Gastroesophageal sphincter (tissue), 3 donors: Measurements from ENCODE around the gene SGIP1.

Experiments used
- CTCF ChIP-seq, 4 experiments: fragments of 200-600 bp in 2 of 4; fragments of 450-650 bp in 2 of 4; sonication (generic) in 1 of 4; IDR thresholded peaks; one replicate each; pipeline ENCODE4 v1.5.1; 2017 to 2019; ENCODE audit warnings: antibody characterized with exemption in 4 of 4, mild to moderate bottlenecking in 2 of 4, moderate library complexity in 2 of 4
- POLR2A ChIP-seq, 2 donors: fragments of 450-650 bp; IDR thresholded peaks; one replicate each; pipeline ENCODE4 v1.6.1; 2017; ENCODE audit warnings: antibody characterized with exemption in 2 of 2, mild to moderate bottlenecking in 2 of 2, moderate library complexity in 1 of 2
- POLR2AphosphoS5 ChIP-seq: sonication (generic); formaldehyde crosslinking; IDR thresholded peaks from one replicate; pipeline ENCODE4 v1.6.1; 2017; ENCODE audit warnings: antibody characterized with exemption

- TF ChIP-seq CTCF (IDR thresholded peaks at IDR 0.05) (peak; percentile 65 to 88 (median 77)), POLR2A (IDR thresholded peaks at IDR 0.05) (no peak), POLR2AphosphoS5 (no peak)
These were observed 192.1 kb downstream of the SGIP1 start for GRCh38 chr1:66725885-66726665.
